ENCODE measurements around the gene GPR39.
"Not testable (repeated sequence)": the region's sequence is repeated elsewhere in the genome, so short reads cannot be mapped to it uniquely, and the experiment has no call there.

Gene GPR39

GRCh38 chr2:132387126-132387525 is 29.5 kb upstream of the GPR39 start:
- H3K36me3 ChIP-seq (ENCODE audit: control insufficient read depth in 2 of 2, insufficient read depth in 2 of 2, low read length in 2 of 2), result no peaks in the 10 kb centered on the region
- no peak overlapping the region for H3K4me3 ChIP-seq (ENCODE audit: low read length in 2 of 2)
- H3K9ac ChIP-seq (ENCODE audit: low read depth in 1 of 2, low read length in 2 of 2), result no peak overlapping the region
- no peaks in the 10 kb centered on the region for H3K9me3 ChIP-seq (ENCODE audit: control insufficient read depth in 2 of 2, low read length in 2 of 2)
- no peaks in the 10 kb centered on the region for H3K27me3 ChIP-seq (ENCODE audit: control insufficient read depth in 2 of 2, insufficient read depth in 2 of 2, low read length in 2 of 2)
- H3K4me1 ChIP-seq (ENCODE audit: control insufficient read depth in 2 of 2, insufficient read depth in 2 of 2, low read length in 2 of 2), result no peaks in the 10 kb centered on the region
- H3K27ac ChIP-seq (ENCODE audit: low read depth in 2 of 2, low read length in 2 of 2), result no peak overlapping the region

DNA sequence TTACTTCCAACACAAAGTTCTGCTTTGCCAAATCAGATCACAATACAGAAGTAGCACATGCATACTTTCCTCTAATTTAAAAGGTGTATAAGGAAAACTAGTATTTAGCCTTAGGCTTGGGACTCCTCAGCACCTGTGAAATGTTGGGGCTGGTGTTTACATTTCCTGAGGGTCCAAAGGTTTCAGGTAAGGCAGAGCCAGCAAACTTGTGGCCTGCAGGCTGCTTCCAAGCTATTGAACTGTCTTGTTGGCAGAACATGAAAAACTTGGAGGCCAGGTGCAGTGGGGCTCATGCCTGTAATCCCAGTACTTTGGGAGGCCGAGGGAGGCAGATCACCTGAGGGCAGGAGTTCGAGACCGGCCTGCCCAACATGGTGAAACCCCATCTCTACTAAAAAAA is 26.5 kb upstream of the GPR39 start:
- Histone ChIP-seq H3K27ac (ENCODE audit: low read depth in 2 of 2, low read length in 2 of 2) (no peak overlapping the region), H3K36me3 (ENCODE audit: control insufficient read depth in 2 of 2, insufficient read depth in 2 of 2, low read length in 2 of 2) (no peaks in the 10 kb centered on the region), H3K4me1 (ENCODE audit: control insufficient read depth in 2 of 2, insufficient read depth in 2 of 2, low read length in 2 of 2) (no peaks in the 10 kb centered on the region), H3K27me3 (ENCODE audit: control insufficient read depth in 2 of 2, insufficient read depth in 2 of 2, low read length in 2 of 2) (no peaks in the 10 kb centered on the region), H3K9ac (ENCODE audit: low read depth in 1 of 2, low read length in 2 of 2) (no peak overlapping the region), H3K4me3 (ENCODE audit: low read length in 2 of 2) (no peak overlapping the region), H3K9me3 (ENCODE audit: control insufficient read depth in 2 of 2, low read length in 2 of 2) (no peaks in the 10 kb centered on the region)

GRCh38 chr2:132391378-132391777 is 25.2 kb upstream of the GPR39 start:
- Histone ChIP-seq H3K36me3 (ENCODE audit: control insufficient read depth in 2 of 2, insufficient read depth in 2 of 2, low read length in 2 of 2) (no peaks in the 10 kb centered on the region), H3K27ac (ENCODE audit: low read depth in 2 of 2, low read length in 2 of 2) (no peak overlapping the region), H3K27me3 (ENCODE audit: control insufficient read depth in 2 of 2, insufficient read depth in 2 of 2, low read length in 2 of 2) (no peaks in the 10 kb centered on the region), H3K4me3 (ENCODE audit: low read length in 2 of 2) (no peak overlapping the region), H3K9ac (ENCODE audit: low read depth in 1 of 2, low read length in 2 of 2) (no peak overlapping the region), H3K9me3 (ENCODE audit: control insufficient read depth in 2 of 2, low read length in 2 of 2) (no peaks in the 10 kb centered on the region), H3K4me1 (ENCODE audit: control insufficient read depth in 2 of 2, insufficient read depth in 2 of 2, low read length in 2 of 2) (no peaks in the 10 kb centered on the region)

- H3K9ac ChIP-seq (ENCODE audit: low read depth in 1 of 2, low read length in 2 of 2), result no peak overlapping the region
- no peaks in the 10 kb centered on the region for H3K9me3 ChIP-seq (ENCODE audit: control insufficient read depth in 2 of 2, low read length in 2 of 2)
- no peaks in the 10 kb centered on the region for H3K27me3 ChIP-seq (ENCODE audit: control insufficient read depth in 2 of 2, insufficient read depth in 2 of 2, low read length in 2 of 2)
- H3K4me1 ChIP-seq (ENCODE audit: control insufficient read depth in 2 of 2, insufficient read depth in 2 of 2, low read length in 2 of 2), result no peaks in the 10 kb centered on the region
- no peaks in the 10 kb centered on the region for H3K36me3 ChIP-seq (ENCODE audit: control insufficient read depth in 2 of 2, insufficient read depth in 2 of 2, low read length in 2 of 2)
- no peak overlapping the region for H3K27ac ChIP-seq (ENCODE audit: low read depth in 2 of 2, low read length in 2 of 2)
- no peak overlapping the region for H3K4me3 ChIP-seq (ENCODE audit: low read length in 2 of 2)
Measured at GRCh38 chr2:132392221-132392620, 24.4 kb upstream of the GPR39 start.

- no peaks in the 10 kb centered on the region for H3K4me1 ChIP-seq (ENCODE audit: control insufficient read depth in 2 of 2, insufficient read depth in 2 of 2, low read length in 2 of 2)
Measured at GRCh38 chr2:132392879-132393278, 23.7 kb upstream of the GPR39 start.

DNA sequence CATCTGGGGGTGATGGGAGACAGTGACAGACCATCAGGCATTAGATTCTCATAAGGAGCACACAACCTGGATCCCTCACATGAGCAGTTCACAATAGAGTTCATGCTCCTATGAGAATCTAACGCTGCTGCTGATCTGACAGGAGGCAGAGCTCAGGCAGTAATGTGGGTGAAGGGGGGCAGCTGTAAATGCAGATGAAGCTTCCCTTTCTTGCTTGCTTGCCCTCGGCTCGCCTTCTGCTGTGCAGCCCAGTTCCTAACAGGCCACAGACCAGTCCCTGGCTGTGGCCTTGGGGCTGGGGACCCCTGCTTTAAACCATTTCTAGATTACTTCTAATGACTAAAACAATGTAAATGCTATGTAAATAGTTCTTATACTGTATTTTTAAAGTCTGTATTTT is 19.6 kb upstream of the GPR39 start:
- not testable (repeated sequence) for H3K27ac ChIP-seq (ENCODE audit: low read depth in 2 of 2, low read length in 2 of 2); H3K4me3 ChIP-seq (ENCODE audit: low read length in 2 of 2); H3K4me1 ChIP-seq (ENCODE audit: control insufficient read depth in 2 of 2, insufficient read depth in 2 of 2, low read length in 2 of 2); H3K9ac ChIP-seq (ENCODE audit: low read depth in 1 of 2, low read length in 2 of 2); H3K36me3 ChIP-seq (ENCODE audit: control insufficient read depth in 2 of 2, insufficient read depth in 2 of 2, low read length in 2 of 2); H3K27me3 ChIP-seq (ENCODE audit: control insufficient read depth in 2 of 2, insufficient read depth in 2 of 2, low read length in 2 of 2); H3K9me3 ChIP-seq (ENCODE audit: control insufficient read depth in 2 of 2, low read length in 2 of 2)

More at GRCh38 chr2:132392879-132393278, 23.7 kb upstream of the GPR39 start:
- Histone ChIP-seq H3K27me3 (ENCODE audit: control insufficient read depth in 2 of 2, insufficient read depth in 2 of 2, low read length in 2 of 2) (no peaks in the 10 kb centered on the region), H3K9ac (ENCODE audit: low read depth in 1 of 2, low read length in 2 of 2) (no peak overlapping the region), H3K36me3 (ENCODE audit: control insufficient read depth in 2 of 2, insufficient read depth in 2 of 2, low read length in 2 of 2) (no peaks in the 10 kb centered on the region), H3K9me3 (ENCODE audit: control insufficient read depth in 2 of 2, low read length in 2 of 2) (no peaks in the 10 kb centered on the region), H3K4me3 (ENCODE audit: low read length in 2 of 2) (no peak overlapping the region), H3K27ac (ENCODE audit: low read depth in 2 of 2, low read length in 2 of 2) (no peak overlapping the region)

GRCh38 chr2:132400169-132400900 is 16.3 kb upstream of the GPR39 start:
- no peak overlapping the region for H3K4me3 ChIP-seq (ENCODE audit: low read length in 2 of 2)
- H3K36me3 ChIP-seq (ENCODE audit: control insufficient read depth in 2 of 2, insufficient read depth in 2 of 2, low read length in 2 of 2), result no peaks in the 10 kb centered on the region
- no peak overlapping the region for H3K9ac ChIP-seq (ENCODE audit: low read depth in 1 of 2, low read length in 2 of 2)
- H3K9me3 ChIP-seq (ENCODE audit: control insufficient read depth in 2 of 2, low read length in 2 of 2), result no peaks in the 10 kb centered on the region
- no peak overlapping the region for H3K27ac ChIP-seq (ENCODE audit: low read depth in 2 of 2, low read length in 2 of 2)
- no peaks in the 10 kb centered on the region for H3K27me3 ChIP-seq (ENCODE audit: control insufficient read depth in 2 of 2, insufficient read depth in 2 of 2, low read length in 2 of 2)
- no peaks in the 10 kb centered on the region for H3K4me1 ChIP-seq (ENCODE audit: control insufficient read depth in 2 of 2, insufficient read depth in 2 of 2, low read length in 2 of 2)

DNA sequence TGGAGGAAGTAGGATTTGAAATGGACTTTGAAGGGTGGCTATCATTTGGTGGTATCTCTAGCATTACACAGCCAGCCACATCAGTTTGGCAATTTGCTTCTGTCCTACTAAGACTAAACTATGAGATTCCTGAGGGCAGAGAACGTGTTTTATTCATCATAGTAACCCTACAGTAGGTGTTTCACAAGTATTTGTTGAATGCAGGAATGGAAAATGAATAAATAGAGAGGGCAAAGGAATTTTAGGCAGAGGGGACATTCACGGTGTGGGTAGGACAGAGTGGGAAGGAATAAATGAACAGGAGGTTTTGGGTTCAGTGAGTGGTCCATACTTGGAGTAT is 15.7 kb upstream of the GPR39 start:
- Histone ChIP-seq H3K36me3 (ENCODE audit: control insufficient read depth in 2 of 2, insufficient read depth in 2 of 2, low read length in 2 of 2) (no peaks in the 10 kb centered on the region), H3K27me3 (ENCODE audit: control insufficient read depth in 2 of 2, insufficient read depth in 2 of 2, low read length in 2 of 2) (no peaks in the 10 kb centered on the region), H3K4me1 (ENCODE audit: control insufficient read depth in 2 of 2, insufficient read depth in 2 of 2, low read length in 2 of 2) (no peaks in the 10 kb centered on the region), H3K27ac (ENCODE audit: low read depth in 2 of 2, low read length in 2 of 2) (no peak overlapping the region), H3K9ac (ENCODE audit: low read depth in 1 of 2, low read length in 2 of 2) (no peak overlapping the region), H3K9me3 (ENCODE audit: control insufficient read depth in 2 of 2, low read length in 2 of 2) (no peaks in the 10 kb centered on the region), H3K4me3 (ENCODE audit: low read length in 2 of 2) (no peak overlapping the region)

DNA sequence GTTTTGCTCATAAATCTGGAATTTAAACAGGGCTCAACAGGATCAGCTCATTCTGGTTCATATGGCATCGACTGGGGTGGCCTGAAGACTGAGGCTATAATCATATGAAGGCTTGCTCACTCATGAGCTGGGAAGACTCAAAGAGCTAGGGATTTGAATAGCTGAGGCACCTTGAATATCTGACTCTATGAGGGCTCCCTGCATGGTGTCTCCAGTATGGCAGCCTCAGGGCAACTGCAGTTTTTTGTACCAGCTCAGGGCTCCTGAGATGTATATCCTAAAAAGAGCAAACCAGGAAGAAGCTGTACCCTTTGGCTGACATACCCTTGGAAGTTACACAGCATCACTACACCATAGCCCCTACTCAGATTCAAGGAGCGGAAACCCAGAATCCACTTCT is 15.3 kb upstream of the GPR39 start:
- H3K36me3 ChIP-seq (ENCODE audit: control insufficient read depth in 2 of 2, insufficient read depth in 2 of 2, low read length in 2 of 2), result no peaks in the 10 kb centered on the region
- H3K4me1 ChIP-seq (ENCODE audit: control insufficient read depth in 2 of 2, insufficient read depth in 2 of 2, low read length in 2 of 2), result no peaks in the 10 kb centered on the region
- H3K27ac ChIP-seq (ENCODE audit: low read depth in 2 of 2, low read length in 2 of 2), result no peak overlapping the region
- H3K27me3 ChIP-seq (ENCODE audit: control insufficient read depth in 2 of 2, insufficient read depth in 2 of 2, low read length in 2 of 2), result no peaks in the 10 kb centered on the region
- no peaks in the 10 kb centered on the region for H3K9me3 ChIP-seq (ENCODE audit: control insufficient read depth in 2 of 2, low read length in 2 of 2)
- no peak overlapping the region for H3K9ac ChIP-seq (ENCODE audit: low read depth in 1 of 2, low read length in 2 of 2)
- no peak overlapping the region for H3K4me3 ChIP-seq (ENCODE audit: low read length in 2 of 2)

DNA sequence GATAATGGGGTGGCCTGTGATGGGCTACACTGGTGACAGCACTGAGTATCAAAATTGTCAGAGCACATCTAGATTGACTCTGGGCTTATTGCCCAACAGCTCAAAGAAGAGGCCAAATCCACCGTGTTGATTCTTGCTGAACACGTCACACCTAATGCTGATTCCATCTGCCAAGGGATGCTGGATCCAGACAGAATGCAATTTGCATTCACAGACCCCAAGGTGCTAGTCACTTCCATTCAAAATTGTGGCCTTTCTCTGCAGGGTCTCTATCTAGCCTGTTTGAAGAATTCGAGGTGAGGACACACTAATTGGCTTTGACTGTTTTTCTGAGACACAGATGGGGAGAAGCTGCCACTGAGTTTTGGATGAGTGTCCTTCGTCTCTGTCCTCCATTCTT is 13.5 kb upstream of the GPR39 start:
- no peak overlapping the region for H3K9ac ChIP-seq (ENCODE audit: low read depth in 1 of 2, low read length in 2 of 2)
- H3K4me3 ChIP-seq (ENCODE audit: low read length in 2 of 2), result no peak overlapping the region
- no peaks in the 10 kb centered on the region for H3K36me3 ChIP-seq (ENCODE audit: control insufficient read depth in 2 of 2, insufficient read depth in 2 of 2, low read length in 2 of 2)
- H3K27ac ChIP-seq (ENCODE audit: low read depth in 2 of 2, low read length in 2 of 2), result no peak overlapping the region
- no peaks in the 10 kb centered on the region for H3K27me3 ChIP-seq (ENCODE audit: control insufficient read depth in 2 of 2, insufficient read depth in 2 of 2, low read length in 2 of 2)
- H3K4me1 ChIP-seq (ENCODE audit: control insufficient read depth in 2 of 2, insufficient read depth in 2 of 2, low read length in 2 of 2), result peaks cover 0 to 6% of the 10 kb centered on the region in 2 donors
- H3K9me3 ChIP-seq (ENCODE audit: control insufficient read depth in 2 of 2, low read length in 2 of 2), result no peaks in the 10 kb centered on the region

DNA sequence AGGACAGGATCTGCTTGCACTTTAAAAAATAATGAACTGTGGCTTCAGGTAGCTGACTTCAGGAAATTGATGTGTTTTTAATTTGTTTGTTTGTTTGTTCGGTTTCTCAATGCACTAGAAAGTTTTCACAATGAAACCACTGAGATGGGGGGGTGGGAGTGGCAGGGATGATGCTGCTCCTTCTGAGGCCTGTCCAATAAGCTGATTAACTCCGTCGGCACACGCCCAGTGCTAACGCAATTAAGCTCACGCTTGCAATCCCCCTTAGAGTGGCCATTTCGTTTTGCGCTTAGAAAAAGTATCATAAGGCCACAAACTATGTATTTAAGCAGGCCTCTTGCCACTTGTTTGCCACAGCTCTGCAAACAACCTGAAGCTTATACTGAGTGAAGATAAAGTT is 12.5 kb upstream of the GPR39 start:
- H3K4me1 ChIP-seq (ENCODE audit: control insufficient read depth in 2 of 2, insufficient read depth in 2 of 2, low read length in 2 of 2), result peaks cover 0 to 6% of the 10 kb centered on the region in 2 donors
- no peak overlapping the region for H3K9ac ChIP-seq (ENCODE audit: low read depth in 1 of 2, low read length in 2 of 2)
- H3K9me3 ChIP-seq (ENCODE audit: control insufficient read depth in 2 of 2, low read length in 2 of 2), result no peaks in the 10 kb centered on the region
- H3K4me3 ChIP-seq (ENCODE audit: low read length in 2 of 2), result no peak overlapping the region
- no peak overlapping the region for H3K27ac ChIP-seq (ENCODE audit: low read depth in 2 of 2, low read length in 2 of 2)
- H3K27me3 ChIP-seq (ENCODE audit: control insufficient read depth in 2 of 2, insufficient read depth in 2 of 2, low read length in 2 of 2), result no peaks in the 10 kb centered on the region
- H3K36me3 ChIP-seq (ENCODE audit: control insufficient read depth in 2 of 2, insufficient read depth in 2 of 2, low read length in 2 of 2), result no peaks in the 10 kb centered on the region
